HG03342 (cell line): Measurements from ENCODE around the gene PLEKHM1.
A peak's percentile ranks its signal among the peaks of the same experiment; 100 is the strongest.
"Not testable (repeated sequence)": the region's sequence is repeated elsewhere in the genome, so short reads cannot be mapped to it uniquely, and the experiment has no call there.

Experiments
- ATAC-seq: cut with Tn5 transposase; IDR thresholded peaks from one replicate; pipeline ENCODE4 v1.9.1; 2021; ENCODE audit warnings: mild to moderate bottlenecking, moderate library complexity; ENCODE audit not compliant: unreplicated experiment

PLEKHM1 gene

GRCh38 chr17:45443371-45444260 is 46.9 kb downstream of the PLEKHM1 start:
- not testable (repeated sequence) for ATAC-seq

- ATAC-seq: no peak
These were observed 48.8 kb downstream of the PLEKHM1 start for GRCh38 chr17:45441526-45442310.

DNA sequence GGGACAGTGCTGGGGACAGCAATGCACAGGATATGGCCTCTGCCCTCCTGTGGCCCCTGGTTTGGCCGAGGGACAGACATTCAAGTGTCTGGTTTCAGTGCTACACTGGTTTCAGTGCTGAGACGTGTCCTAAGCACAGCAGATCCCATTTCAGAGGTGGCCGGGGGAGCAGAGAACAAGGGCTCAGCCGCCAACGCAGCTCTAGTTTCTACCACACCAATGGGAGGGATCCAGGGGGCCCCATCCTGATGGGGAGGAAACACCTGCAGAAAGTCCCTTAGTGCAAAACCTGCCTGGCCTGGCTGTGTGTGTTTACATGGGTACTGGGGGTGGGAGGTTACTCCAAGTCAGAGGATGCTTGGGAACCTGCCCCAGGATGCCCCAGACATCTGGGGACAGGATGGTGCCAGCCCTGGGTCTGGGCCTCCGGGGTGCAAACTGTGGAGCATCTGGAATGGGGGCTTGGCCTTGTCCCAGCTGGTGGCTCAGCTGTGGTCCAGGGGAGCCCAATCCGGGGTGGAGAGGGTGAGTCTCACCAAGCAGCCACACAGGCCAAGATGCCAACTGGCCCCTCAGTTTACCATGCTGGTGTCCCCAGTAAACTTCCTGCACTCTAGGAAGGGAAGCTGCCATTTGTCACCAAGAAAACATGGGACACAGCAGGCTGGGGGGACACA is 49.5 kb downstream of the PLEKHM1 start:
- ATAC-seq: peak; percentile 81

- ATAC-seq: no peak
These were observed 50.3 kb downstream of the PLEKHM1 start for GRCh38 chr17:45440161-45440778.

- no peak for ATAC-seq
These were observed 51.5 kb downstream of the PLEKHM1 start for GRCh38 chr17:45438931-45439610.

DNA sequence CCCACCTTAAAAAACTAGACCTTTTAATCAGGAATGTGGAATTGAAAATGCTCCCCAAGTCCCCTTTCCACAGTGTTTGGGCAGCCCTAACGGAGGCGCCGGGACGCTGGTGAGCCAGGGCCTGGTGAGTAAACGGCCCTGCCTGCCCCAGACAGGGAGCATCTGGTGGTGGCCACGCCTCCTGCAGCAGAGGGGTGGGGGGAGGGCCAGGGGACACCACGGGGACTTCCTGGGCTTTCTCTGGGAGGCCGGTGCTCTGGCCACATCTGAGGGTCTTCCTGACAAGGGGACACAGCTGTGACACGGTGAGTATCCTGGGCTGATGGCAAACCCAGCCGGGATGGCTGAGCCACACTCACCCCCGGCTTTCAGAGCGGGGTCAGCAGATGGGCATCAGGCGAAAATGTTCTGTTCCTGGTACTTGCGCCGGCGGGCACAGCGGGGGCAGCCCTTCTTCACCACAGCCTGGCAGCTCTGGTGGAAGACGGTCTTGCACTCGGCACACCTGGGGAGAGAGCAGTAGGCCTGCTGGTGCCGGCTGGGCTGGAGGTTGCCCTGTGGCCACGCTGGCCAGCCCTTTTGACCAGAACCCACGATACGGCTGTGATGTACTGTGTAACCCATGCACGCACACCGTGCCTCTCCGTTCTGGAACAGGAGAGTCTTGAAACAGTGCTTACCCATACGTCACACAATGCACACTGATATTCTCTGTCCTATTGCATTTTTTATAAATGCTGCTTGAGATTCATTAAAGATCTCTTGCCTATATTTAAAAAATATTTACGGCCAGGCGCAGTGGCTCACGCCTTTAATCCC is 52.8 kb downstream of the PLEKHM1 start:
- ATAC-seq: no peak

DNA sequence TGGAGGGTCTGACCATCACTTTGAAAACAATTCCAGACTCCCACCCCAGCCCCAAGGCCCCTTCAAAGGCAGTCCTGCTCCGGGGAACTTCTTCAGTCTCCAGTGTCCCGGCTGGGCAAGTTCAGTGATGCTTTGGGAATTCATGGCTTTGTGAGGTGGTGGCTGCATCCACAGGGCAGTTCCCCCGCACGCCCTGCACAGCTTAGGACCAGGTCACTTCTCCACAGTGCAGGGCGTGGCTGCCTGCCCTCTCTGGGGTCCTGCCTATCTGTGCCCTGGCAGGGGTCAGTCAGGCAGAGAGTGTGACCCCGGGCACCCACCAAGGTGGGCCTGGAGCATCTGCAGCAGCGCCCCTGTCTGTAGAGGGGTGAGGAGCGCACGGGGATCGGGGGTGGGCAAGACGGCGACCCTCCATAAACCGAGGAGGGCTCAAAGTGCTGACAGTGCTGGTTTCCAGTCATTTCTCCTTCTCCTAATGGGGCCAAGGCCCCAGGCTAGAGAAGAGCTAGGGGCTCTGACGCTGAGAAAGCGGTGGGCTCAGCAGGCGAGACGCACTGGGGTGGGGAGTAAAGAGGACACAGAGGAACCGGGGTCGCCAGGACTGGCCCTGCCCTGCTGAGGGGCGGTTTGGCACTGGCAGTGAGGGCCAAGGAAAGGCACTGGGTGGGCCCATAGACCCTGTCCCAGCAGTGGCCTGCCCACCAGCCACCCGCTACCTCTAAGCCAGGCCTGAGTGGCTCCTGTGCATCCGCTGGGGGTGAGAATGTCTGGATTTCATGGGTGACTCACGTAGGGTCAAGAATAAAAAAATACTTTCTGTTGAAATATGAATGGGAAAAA is 53.7 kb downstream of the PLEKHM1 start:
- ATAC-seq: no peak

GRCh38 chr17:45436161-45436560 is 54.4 kb downstream of the PLEKHM1 start:
- no peak for ATAC-seq

GRCh38 chr17:45435481-45435880 is 55.0 kb downstream of the PLEKHM1 start:
- ATAC-seq: no peak

DNA sequence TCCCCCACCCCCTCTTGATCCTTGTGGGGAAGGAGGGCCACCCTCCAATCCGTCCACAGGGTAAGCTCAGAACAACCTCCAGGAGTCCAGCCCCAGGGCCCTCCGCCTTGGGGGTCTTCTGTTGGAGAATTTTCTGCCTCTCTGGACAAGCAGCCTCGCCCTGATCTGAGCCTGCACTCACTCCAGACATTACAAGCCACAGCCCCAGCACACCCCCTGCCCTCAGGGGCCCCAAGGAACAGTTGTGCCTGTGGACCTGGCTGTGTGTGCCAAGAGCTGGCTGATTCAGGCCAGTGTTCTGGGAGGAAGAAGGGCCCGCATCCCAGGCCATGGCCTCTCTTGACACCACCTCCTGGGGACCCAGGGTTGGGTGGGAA is 57.4 kb downstream of the PLEKHM1 start:
- ATAC-seq: no peak

- no peak for ATAC-seq
These were observed 57.9 kb downstream of the PLEKHM1 start, which contains the start of gene ARHGAP27 for GRCh38 chr17:45432405-45433158. TSS of gene ARHGAP27 (minus strand) at chr17:45432870. CDS start at chr17:45430279, 2,591 bp downstream.

DNA sequence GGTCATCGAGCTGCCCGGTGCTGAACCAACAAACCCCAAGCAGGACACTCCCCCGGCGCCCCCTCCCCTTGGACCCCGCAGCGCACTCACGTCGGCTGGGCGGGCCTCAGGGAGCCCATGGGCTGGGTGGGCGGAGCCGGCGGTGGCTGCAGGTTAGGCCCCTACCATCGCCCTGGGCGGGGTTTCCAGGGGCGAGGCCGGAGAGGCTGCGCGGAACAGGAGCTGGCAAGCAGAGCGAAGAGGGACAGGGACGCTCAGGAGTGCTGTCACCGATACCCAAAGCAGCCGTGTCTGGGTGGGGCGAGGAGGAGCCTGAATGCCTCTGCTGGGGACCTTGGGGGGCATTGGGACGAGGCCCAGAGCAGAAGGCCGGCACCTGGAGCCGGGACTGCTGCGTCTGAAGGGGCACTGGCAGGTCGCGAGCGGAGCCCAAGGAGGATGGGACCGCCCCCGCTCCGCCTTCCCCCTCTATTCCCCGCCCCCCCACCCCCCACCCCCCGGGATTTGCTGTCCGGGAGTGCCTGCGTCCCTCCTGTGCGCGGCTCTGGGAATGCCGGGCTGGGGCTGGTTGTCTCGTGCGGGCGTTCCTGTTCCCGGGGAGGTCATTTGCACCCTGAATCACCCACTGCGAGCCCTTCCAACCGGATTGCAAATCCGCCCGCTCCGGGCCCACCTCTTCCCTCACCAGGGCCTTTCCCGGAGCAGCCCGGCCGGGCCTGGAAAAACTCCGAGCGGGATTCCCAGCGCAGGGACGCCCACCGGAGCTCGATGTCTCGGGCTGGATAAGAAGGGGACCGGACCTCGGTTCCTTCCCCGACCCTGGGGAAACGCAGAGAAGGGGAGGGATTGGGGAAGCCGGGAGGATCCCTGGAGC is 58.8 kb downstream of the PLEKHM1 start:
- peak; percentile 45 for ATAC-seq

DNA sequence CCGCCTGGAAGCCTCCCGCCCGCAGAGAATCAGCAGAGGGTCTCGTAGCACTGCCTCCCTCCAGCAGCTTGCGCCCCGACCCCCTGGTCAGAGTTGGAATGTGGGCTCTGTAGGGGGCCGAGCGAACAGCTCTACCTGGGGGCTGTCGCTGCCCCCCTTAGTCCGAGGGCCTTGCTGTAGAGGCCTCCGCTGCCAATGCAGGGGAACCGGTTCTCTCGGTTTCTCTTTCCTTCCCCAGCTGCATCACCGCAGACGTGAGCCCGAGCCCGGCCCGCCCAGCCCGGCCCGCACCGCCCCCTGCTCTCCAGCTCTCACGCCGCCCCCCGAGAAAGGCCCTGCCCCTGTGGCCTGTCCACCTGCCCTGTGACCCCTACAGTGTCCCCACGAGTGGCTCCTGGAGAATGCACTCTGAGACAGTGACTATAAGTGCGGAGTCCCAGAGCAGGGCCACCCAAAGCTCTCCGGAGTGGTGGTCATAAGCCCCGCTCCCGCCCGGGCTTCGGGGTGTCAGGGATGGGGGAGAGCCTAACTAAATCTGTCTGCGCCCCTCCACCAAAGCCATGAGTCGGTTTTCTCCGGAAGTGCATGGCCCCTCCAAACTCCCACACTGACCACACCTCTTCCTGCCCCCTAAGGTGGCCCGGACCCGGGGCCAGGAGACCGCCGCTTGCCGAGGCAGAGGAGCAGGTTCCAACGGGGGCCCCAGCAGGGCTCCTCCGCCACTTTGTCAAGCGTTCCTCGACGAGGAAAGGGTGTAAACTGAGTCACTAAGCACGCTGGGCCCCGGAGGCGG is 59.6 kb downstream of the PLEKHM1 start:
- ATAC-seq: no peak

DNA sequence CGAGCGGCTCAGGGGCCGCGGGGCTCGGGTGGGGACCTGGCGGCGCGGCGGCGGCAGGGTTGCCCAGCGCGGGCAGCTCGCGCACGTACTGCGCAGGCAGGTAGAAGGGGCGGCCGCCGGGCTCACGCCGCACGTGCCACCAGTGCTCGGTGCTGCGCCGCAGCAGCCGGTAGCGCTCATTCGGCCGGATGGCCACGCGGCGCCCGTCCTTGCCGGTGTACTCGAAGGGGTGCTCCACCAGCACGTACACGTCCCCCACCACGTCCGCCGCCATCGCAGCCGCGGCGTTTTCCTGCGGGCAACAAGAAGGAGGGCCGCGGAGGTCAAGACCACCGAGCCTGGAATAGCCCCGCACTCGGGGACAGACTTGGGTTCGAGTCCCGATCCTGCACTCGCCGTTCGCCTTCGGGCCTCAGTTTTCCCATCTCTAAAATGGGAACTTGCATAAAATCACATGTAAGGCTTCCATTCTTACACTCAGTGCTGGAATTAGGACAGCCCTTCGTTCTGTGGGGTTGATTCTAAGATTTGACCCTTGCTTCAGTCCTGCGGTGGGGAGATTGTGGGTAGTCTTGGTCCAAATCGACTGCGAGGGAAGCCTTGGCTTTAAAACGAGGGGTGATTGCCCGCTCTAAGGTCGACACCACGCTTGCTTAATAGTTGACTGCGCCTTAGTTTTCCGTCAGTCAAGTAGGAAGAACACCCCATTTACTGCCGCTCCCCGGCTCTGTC is 60.3 kb downstream of the PLEKHM1 start:
- no peak for ATAC-seq

GRCh38 chr17:45429339-45430005 is 61.0 kb downstream of the PLEKHM1 start:
- ATAC-seq: no peak
